ENCODE data around the gene MBD3L1. TPM values are rescaled to one million over a fixed set of nuclear protein-coding genes. Genes with fewer than 3 reads are reported as not detected.

Gene MBD3L1
- total RNA-seq, 1 donor from 2014 or later = not detected

DNA sequence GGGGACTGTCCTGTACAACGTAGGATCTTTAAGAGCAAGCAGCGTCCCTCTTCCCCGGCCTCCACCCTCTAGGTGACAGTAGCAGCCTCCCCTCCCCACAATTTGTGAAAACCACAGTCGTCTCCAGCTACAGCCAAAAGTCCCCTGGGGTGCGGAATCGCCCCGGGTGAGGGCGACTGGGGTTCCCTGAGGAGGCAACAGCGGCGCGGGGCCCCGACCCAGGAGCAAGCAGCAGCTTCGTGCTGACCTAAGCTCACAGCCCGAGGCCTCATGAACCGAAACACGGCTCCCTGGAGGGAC is 395 bp upstream of the MBD3L1 start:
- H3K27me3 Mint-ChIP-seq (ENCODE audit: low read depth) = no peaks in the 10 kb centered on the region
- H3K27ac Mint-ChIP-seq = peak overlapping the region; percentile 95
- TF ChIP-seq, protein P1, sequence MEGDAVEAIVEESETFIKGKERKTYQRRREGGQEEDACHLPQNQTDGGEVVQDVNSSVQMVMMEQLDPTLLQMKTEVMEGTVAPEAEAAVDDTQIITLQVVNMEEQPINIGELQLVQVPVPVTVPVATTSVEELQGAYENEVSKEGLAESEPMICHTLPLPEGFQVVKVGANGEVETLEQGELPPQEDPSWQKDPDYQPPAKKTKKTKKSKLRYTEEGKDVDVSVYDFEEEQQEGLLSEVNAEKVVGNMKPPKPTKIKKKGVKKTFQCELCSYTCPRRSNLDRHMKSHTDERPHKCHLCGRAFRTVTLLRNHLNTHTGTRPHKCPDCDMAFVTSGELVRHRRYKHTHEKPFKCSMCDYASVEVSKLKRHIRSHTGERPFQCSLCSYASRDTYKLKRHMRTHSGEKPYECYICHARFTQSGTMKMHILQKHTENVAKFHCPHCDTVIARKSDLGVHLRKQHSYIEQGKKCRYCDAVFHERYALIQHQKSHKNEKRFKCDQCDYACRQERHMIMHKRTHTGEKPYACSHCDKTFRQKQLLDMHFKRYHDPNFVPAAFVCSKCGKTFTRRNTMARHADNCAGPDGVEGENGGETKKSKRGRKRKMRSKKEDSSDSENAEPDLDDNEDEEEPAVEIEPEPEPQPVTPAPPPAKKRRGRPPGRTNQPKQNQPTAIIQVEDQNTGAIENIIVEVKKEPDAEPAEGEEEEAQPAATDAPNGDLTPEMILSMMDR (IDR thresholded peaks at IDR 0.05; ENCODE audit: unreplicated experiment) = no peak
- H3K4me1 Mint-ChIP-seq = peaks cover 9% of the 10 kb centered on the region
- DNase-seq (ENCODE audit: low spot score in 2 of 2, unreplicated experiment in 2 of 2) = peak in 1 of 2 experiments; percentile 24
- H3K36me3 Mint-ChIP-seq = peaks cover 23% of the 10 kb centered on the region
- H3K9me3 Mint-ChIP-seq = peaks cover 13% of the 10 kb centered on the region
- H3K4me3 Mint-ChIP-seq = peak overlapping the region; percentile 86

DNA sequence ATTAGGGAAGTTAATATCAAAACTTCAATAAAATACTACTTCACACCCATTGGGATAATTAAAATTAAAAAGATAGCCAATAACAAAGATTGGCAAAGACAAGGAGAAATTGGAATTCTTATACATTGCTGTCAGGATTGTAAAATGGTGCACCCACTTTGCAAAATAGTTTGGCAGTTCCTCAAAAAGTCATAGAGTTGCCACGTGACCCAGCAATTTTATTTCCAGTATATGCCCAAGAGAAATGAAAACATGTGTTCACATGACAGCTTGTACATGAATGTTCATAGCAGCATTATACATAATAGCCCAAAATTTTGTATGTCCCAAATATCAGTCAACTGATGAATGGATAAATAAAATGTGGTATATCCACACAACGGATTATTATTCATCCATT is 3.3 kb downstream of the MBD3L1 start:
- Mint-ChIP-seq H3K27ac (no peak overlapping the region), H3K27me3 (ENCODE audit: low read depth) (no peaks in the 10 kb centered on the region), H3K4me3 (no peak overlapping the region), H3K9me3 (peaks cover 28% of the 10 kb centered on the region), H3K36me3 (peaks cover 2% of the 10 kb centered on the region), H3K4me1 (peaks cover 9% of the 10 kb centered on the region)
- DNase-seq (ENCODE audit: low spot score in 2 of 2, unreplicated experiment in 2 of 2) = no peak
- TF ChIP-seq, protein P1 (IDR thresholded peaks at IDR 0.05; ENCODE audit: unreplicated experiment) = no peak

DNA sequence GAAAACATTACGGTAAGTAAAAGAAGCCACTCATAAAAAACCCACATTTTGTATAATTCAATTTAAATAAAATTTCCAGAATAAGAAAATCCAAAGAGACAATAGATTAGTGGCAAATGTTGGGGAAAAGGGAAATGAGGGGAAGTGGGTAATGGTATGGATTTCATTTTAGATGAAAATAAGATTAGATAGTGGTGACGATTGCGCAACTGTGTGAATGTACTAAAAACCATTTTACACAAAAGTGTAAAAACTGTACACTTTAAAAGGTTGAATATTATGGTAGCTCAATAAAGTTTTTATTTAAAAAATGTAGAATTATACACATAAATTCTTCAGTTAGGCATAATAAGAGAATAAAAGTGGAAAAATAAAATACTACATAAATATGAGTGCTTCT is 3.7 kb downstream of the MBD3L1 start:
- Mint-ChIP-seq H3K9me3 (peaks cover 32% of the 10 kb centered on the region), H3K4me1 (peaks cover 9% of the 10 kb centered on the region), H3K27me3 (ENCODE audit: low read depth) (no peaks in the 10 kb centered on the region), H3K36me3 (peaks cover 3% of the 10 kb centered on the region), H3K4me3 (no peak overlapping the region), H3K27ac (no peak overlapping the region)
- DNase-seq (ENCODE audit: low spot score in 2 of 2, unreplicated experiment in 2 of 2) = no peak
- TF ChIP-seq, protein P1 (IDR thresholded peaks at IDR 0.05; ENCODE audit: unreplicated experiment) = no peak

DNA sequence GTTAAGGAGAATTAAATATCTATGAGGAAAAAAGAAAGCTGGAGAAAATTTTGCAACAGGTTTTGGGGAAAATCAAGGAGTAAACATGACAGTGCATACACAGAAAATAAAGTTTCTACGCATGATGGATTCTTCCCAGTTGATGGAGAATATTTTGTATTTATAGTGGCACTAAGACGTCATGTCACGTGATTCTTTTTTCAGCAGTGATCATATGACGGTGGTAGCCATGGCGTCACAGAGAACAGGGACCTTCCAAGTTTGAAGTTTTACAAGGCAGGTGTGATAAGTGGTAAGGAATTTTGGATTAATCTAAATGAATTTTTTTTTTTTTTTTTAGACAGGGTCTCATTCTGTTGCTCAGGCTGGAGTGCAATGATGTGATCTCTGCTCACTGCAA is 8.5 kb downstream of the MBD3L1 start:
- H3K27ac Mint-ChIP-seq = no peak overlapping the region
- peaks cover 3% of the 10 kb centered on the region for H3K36me3 Mint-ChIP-seq
- H3K27me3 Mint-ChIP-seq (ENCODE audit: low read depth) = no peaks in the 10 kb centered on the region
- H3K9me3 Mint-ChIP-seq = peaks cover 36% of the 10 kb centered on the region
- TF ChIP-seq, protein P1 (IDR thresholded peaks at IDR 0.05; ENCODE audit: unreplicated experiment) = no peak
- no peak overlapping the region for H3K4me3 Mint-ChIP-seq
- no peaks in the 10 kb centered on the region for H3K4me1 Mint-ChIP-seq
- no peak for DNase-seq (ENCODE audit: low spot score in 2 of 2, unreplicated experiment in 2 of 2)

DNA sequence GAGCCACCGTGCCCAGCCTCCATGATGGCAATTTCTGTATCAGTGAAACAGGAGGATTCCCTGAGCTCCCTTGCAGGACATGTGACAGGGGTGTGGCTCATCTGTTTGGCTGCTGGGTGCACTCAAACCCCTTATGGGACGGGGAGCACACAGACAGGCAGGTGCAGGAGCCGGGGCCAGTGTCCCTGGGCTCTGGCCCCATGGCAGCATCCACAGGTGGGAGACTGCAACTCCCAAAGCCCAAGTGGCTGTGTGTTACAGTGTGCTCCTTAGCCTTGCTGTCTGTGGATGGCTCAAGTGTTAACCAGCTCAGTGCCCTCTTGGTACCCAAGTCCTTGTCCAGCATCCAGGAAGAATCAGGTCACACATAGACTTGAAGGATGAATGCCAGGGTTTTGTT is 14.6 kb downstream of the MBD3L1 start:
- Mint-ChIP-seq H3K36me3 (peaks cover 8% of the 10 kb centered on the region), H3K4me3 (no peak overlapping the region), H3K4me1 (no peaks in the 10 kb centered on the region), H3K27ac (no peak overlapping the region), H3K27me3 (ENCODE audit: low read depth) (no peaks in the 10 kb centered on the region), H3K9me3 (peaks cover 44% of the 10 kb centered on the region)
- TF ChIP-seq, protein P1 (IDR thresholded peaks at IDR 0.05; ENCODE audit: unreplicated experiment) = no peak
- no peak for DNase-seq (ENCODE audit: low spot score in 2 of 2, unreplicated experiment in 2 of 2)

DNA sequence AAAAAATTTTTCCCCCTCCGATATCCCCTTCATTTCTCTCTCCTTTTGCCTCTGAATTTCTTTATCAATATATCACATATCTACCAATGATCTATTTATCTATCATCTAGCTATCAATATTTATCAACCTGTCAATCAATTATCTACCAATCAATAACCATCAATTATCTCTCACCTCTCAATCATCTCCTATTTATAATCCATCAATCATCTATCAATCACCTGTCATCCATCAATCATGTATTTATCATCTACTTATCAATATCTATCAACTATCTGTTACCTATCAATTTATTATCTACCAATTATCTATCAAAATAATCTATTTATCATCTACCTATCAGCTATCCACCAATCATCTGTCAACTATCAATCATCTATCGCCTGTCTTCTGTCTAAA is 17.1 kb downstream of the MBD3L1 start:
- H3K27ac Mint-ChIP-seq = no peak overlapping the region
- DNase-seq (ENCODE audit: low spot score in 2 of 2, unreplicated experiment in 2 of 2) = no peak
- TF ChIP-seq, protein P1 (IDR thresholded peaks at IDR 0.05; ENCODE audit: unreplicated experiment) = no peak
- H3K27me3 Mint-ChIP-seq (ENCODE audit: low read depth) = no peaks in the 10 kb centered on the region
- H3K4me1 Mint-ChIP-seq = no peaks in the 10 kb centered on the region
- H3K9me3 Mint-ChIP-seq = peaks cover 46% of the 10 kb centered on the region
- no peak overlapping the region for H3K4me3 Mint-ChIP-seq
- peaks cover 8% of the 10 kb centered on the region for H3K36me3 Mint-ChIP-seq
